Stimulated activated CD4-positive, alpha-beta T cell treated with anti-CD3 and anti-CD28 coated beads, TNF-alpha, amount 100 ng/mL, for 24 hours (primary cell): ENCODE results near the gene OXA1L.
"Not testable (repeated sequence)": the region's sequence is repeated elsewhere in the genome, so short reads cannot be mapped to it uniquely, and the experiment has no call there.

Experiments used
- DNase-seq, 3 experiments: peaks; one replicate each; pipeline ENCODE4 v3.0.0-alpha.2; 2020; ENCODE audit warnings: low read depth in 3 of 3

The OXA1L gene

DNA sequence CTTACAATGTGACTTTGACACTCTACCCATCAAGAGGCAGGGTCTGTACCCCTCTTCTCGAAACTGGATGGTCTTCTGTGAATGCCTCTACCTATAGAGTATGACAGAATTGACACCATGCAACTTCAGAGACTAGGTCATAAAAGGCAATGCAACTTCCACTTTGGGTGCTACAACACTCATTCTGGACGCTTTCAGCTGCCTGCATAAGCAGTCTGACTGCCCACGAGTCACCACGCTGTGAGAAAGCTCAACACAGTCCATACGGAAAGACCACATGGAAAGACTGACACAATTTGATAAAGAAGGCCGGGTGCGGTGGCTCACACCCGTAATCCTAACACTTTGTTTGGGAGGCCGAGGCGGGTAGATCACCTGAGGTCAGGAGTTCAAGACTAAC, 33.9 kb downstream of the OXA1L start:
- no peak for DNase-seq

DNA sequence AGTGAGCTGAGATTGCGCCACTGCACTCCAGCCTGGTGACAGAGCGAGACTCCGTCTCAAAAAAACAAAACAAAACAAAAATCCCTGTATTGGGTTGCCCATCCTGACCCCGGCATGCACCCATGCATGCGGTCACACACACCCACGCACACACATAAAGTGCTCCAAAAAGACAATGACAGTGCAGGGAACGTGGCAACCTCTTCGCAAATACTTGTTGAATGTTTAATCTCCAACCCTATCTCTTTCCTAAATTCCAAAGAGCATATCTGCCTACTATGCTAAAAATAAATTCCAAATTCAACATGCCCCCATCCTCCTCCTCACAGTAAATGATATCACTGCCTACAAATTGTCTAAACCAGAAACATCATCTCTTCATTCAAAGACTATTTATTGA, 35.2 kb downstream of the OXA1L start:
- DNase-seq: no peak

DNA sequence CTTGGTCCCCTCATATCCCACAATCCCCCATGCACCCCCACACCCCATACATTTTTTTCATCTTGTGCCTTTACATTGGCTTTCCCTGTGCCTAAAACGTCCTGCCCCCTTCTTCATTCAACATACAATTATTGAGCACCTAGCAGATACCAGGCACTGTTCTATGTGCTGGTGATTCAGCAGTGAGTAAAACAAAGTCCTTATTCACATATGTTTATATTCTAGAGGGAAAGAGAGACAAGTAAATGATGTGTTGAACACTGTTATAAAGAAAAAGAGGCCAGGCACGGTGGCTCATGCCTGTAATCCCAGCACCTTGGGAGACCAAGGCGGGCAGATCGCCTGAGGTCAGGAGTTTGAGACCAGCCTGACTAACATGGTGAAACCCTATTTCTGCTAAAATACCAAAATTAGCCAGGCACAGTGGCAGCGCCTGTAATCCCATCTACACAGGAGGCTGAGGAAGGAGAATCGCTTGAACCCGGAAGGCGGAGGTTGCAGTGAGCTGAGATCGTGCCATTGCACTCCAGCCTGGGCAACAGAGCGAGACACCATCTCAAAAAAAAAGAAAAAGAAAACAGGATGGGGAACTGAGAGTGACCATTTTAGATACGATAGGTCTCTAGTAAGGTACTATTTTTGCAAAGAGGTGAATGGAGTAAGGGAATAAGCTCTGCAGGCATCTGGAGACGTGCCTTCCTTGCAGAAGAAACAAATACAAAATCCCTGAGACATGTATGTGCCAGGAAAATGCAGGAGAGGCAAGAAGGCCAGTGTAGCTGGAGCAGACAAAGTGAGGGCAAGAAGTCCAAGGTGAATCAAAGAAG, 36.6 kb downstream of the OXA1L start:
- no peak for DNase-seq

DNA sequence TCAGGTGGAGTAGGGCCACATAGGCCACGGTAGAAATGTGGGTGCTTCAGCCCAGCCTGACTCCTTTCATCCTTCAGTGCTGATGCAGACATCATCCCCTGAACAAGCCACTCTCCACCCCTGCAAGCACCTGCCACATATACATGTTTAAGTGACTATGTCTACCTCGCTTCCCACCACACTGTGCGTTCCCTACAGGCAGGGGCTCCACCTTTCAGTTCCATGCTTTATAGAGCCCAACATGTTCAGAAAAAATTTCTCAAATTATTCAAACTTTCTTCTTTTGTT, 37.1 kb downstream of the OXA1L start:
- DNase-seq: no peak

DNA sequence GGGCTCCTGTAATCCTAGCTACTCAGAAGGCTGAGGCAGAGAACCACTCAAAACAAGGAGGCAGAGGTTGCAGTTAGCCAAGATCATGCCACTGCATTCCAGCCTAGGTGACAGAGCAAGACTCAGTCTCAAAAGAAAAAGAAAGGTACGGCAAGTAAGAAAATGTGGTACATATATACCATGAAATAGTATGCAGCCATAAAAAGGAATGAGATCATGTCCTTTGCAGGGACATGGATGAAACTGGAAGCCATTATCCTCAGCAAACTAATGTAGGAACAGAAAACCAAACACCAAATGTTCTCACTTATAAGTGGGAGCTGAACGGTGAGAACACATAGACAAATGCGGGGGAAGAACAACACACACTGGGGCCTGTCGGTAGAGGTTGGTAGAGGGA, 38.7 kb downstream of the OXA1L start:
- DNase-seq: not testable (repeated sequence)

DNA sequence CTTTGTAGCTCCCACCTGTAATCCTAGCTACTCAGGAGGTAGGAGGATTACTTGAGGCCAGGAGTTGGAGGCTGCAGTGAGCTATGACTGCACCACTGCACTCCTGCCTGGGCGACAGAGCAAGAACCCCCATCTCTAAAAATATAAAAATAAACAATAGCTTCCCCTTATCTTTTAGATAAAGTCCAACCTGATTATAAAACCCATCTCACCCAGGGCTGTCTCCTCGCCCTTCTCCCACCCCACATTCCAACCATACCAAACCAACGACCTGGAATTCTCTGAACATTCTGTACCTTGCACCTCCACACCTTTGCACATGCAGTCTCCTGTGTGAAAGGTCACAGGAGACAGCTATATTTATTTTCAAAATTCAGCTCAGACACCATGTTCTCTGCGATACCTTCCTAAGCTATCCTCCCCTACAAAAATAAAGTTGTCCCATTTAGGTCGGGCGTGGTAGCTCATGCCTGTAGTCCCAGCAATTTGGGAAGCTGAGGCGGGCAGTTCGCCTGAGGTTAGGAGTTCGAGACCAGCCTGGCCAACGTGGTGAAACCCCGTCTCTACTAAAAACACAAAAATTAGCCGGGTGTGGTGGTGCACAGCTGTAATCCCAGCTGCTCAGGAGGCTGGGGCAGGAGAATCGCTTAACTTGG, 41.1 kb downstream of the OXA1L start:
- no peak for DNase-seq

DNA sequence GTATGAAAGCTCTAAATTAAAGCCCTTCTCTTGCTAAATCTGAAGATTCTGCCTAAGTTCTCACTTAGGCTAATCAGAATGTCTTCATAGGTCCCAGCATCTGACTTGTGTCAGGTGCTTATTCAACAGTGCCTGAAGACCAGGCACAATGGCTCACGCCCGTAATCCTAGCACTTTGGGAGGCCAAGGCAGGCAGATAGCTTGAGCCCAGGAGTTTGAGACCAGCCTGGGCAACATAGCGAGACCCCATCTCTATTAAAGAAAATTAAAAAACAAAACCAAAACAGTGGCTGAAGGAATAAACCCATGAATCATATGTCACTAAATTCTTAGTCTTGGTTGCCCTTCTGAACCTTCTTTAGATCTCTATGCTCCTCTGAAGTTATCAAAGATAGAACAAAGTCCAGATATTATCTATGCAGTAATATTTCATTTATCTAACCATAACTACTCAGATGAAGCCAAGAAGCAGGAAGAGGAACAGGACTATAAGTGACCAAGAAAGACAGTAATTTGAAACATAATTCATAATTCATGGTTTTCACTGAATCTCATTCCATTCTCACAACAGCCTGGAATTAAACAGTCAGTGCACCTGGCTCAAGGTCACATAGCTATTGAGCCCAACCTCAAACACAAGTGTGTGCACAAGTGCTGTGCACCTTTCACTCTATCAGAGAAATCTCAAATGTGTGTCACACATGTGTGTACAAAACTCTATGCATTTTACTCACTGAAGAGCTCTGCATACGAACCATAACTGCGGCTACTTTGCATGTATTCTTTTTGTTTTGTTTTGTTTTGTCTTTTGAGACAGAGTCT, 42.1 kb downstream of the OXA1L start:
- no peak for DNase-seq

DNA sequence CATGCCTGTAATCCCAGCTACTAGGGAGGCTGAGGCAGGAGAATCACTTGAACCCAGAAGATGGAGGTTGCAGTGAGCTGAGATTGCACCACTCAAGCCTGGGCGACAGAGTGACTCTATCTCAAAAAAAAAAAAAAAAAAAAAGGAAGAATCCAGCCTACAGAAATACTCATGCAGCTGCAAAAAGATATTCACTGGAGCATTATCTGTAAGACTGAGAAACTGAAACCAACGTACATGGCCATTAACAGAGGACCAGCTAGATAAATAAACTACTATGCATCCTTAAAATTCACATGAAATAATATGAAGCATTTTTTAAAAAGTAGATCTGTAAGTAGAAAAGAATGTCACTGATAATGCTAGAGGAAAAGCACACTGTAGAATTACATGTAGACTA, 45.2 kb downstream of the OXA1L start:
- no peak for DNase-seq

DNA sequence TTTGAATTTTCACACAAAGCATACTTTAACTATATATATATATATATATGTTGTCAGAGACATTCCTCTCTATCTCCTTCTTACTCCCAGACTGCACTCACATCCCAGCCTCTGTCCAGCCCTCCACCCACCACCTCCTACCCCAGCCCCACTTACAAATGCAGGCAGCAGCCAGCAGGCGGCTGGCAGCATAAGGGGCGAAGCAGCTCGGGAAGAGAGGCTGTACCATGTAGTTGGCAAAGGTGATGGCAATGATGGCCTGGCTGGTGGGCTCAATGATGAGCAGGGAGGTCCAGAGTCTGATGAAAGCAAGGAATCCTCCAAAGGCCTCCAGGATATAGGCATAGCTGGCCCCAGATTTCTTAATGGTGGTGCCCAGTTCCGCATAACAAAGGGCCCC, 46.3 kb downstream of the OXA1L start:
- no peak for DNase-seq

DNA sequence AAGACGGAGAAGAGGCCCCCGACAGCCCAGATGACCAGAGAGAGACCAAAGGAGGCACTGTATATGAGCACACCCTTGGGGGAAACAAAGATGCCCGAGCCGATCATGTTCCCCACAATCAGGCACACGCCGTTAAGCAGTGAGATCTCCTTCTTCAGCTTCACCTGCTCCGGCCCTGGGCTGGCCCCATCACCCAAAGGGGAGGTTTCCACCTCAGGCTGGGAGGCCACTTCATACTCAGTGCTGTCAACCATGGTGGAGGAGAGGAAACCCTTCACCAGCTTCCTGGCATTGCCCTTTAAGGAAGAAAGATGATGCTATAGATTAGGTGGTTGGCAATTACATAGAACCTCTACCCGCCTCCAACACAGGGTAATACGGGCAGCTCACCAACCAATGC, 46.7 kb downstream of the OXA1L start:
- no peak for DNase-seq

DNA sequence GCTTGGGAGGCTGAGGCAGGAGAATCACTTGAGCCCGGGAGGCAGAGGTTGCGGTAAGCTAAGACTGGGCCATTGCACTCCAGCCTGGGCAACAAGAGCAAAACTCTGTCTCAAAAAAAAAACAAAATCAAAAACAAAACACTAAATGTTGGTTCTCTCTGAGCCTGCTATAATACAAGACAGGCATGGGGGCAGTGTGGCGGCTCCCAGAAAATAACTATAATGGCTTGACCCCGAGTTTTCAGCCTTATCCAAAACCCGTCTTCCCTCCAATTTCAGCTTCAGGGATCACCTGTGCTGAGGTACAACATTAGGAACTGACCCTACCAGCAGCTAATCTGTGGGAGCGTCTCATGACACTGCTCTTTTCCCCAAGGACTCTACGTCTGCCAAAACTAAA, 47.9 kb downstream of the OXA1L start:
- no peak for DNase-seq

DNA sequence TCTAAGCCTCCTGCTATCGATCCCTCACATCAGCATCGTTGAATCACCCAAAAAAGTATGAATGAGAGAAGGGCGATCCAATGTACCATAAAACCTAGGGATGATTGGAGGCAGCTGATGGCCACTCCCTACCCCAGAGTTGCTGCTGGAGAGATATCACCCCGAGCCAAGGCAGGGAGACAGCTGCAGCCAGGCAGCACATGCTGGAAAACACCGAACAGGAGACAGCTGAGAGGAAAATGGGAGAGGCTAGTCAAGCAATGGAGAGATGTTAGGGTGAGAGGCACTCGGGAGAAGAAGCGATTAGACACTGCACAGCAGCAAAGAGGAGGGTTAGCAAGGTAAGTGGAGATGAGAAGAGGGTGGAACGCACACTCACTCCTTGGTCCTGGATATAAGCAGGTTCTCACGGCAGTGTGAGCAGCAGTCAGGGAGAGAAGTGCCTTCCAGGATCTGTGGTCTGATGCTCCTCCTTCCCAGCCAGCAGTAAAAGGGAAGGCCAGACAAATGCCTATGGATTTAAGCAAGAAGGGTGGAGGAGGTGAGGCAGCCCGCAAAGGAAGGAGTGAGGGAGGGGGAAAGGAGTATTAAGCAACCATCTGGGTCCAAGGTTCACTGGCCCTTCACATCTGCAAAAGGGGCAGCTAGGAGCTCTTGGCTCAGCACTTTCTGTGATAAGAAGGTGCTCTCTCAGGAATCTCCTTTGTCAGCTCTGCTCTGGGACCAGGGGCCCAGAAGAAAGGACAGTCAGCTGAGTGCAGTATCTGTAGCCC, 48.6 kb downstream of the OXA1L start, which contains the start of gene SLC7A7:
Gene SLC7A7, minus strand, starts transcription at position 495 of the 773 bp plus-strand sequence. CDS start 2,037 bp downstream, outside the sequence.
- DNase-seq: no peak

DNA sequence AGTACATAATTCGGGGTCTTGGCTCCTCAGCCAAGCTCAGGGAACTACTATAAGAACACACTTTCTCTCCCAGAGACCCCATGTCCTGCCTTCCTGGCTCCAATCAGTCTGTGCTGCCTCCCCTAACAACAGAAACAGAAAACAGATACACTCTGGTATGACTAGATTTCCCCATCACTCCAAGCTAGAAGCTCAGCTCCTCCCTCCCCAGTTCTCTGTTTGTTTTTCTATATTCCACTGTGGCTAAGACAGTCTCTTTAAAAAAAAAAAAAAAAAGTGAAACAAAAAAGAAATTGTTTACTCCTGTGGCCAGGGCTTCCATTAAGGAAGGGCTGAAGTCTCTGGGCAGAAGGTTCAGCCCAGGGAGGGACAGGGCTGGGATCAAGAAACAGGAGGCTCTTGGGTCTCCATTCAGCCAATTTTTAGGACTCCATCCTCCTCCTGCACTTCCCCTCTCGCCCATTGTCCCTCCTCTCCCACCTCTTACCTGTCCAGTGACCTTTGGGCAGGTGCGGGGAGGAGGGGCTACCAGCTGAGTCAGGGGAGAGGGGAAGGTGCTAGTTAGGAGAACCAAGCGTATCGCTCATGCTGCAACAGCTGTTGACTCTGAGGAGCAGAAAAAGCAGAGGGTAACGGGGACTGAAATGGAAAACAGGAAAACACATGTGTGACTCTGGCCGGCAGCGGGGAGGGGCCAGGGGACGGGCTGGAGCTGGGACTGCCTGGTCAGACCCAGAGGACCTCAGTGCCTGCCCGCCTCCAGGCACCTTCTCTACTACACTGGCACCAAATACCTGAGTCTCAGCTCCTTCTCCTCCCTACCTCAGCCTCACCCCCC, 52.9 kb downstream of the OXA1L start:
- DNase-seq: no peak

DNA sequence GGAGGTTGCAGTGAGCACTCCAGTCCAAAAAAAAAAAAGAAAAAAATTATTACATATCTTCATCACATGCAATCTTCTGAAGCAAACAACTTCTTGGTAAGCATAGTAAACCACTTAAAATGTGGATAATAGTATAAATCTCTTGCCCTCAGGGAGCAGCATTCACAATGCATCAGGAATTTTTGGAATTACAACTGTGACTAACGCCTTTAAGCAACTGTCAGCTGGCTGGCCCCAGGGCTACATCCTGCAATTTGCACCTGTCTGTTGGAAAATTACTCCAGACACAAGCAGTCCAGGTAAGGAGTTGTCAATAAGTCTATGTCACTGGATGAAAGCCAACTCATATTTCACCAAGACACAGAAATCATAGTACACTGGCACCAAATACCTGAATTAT, 54.2 kb downstream of the OXA1L start:
- DNase-seq: no peak

DNA sequence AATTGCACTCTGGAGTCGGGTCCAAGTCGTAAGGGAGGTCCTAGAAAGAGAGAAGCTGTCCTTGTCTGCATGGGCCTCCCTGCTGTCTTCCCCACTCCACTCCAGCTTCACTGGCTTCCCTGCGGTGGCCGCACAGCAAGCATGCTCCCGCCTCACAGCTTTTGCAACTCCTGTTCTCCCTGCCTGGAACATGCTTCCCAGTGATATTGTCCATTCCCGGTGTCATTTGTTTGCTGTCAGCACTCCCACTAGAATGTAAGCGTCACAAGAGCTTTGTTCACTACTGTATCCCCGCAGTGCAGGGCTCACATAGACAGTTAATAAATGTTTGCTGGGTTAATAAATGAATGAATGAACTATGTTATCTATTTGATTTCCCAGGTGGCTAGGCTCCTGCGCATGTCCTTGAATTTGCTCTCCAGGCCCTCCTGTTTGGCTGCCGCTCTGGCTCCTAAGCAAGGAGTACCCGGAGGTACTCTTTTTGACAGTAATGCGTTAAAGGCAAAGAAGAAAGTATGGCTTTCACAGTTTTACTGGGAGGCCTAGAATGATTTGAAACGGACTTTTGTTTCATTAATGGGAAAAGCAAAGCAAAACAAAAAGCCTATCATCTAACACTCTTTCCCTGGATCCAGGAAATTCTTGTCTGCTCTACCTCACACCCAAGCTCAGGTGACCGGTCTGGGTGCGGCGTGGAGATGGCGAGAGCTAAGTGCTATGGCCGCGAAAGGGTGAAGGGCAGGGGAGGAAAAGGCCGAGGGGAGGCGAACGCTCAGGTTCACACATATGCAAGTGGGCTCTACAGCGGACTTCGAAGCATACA, 54.9 kb downstream of the OXA1L start:
- DNase-seq: no peak

DNA sequence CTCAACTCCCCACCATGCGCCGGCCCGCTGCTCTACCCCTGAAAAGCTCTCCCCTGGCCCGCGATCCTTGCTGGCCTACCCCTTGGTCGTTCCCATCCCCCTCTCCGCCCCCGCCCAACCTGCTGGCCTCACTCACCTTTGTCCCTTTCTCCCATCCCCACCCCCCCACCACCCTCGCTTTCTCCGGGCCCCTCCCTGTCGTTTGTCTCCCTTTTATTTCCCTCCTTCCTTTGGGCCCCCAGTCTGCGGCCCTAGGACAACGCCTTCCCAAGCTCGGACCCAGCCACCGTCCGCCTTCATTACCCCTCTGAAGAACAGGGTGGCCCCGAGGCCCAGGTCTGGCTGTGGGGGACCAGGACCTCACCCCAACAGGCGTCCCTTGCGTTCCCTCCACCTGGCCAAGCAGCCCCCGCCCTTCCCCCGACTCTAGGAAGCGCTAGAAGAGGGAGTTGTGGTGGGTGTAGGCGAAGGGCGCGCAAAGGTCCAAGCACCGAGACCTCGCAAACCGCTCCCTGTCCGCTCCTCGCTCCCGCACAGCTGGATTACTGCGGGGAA, 55.6 kb downstream of the OXA1L start:
- no peak for DNase-seq
